Transverse colon (tissue), 3 donors: ENCODE results near the gene BMPER.

Source experiments
- EP300 ChIP-seq: sonication (generic); formaldehyde crosslinking; IDR thresholded peaks from one replicate; pipeline ENCODE4 v1.6.1; 2017; ENCODE audit warnings: antibody characterized with exemption, low read depth
- TF ChIP-seq, protein P1 (sequence below), 5 experiments: fragments of 200-600 bp in 3 of 5; fragments of 450-650 bp in 2 of 5; sonication (generic) in 3 of 5; IDR thresholded peaks; 1 replicate in 2 of 5; 2 replicates in 3 of 5; pipeline ENCODE4 v1.5.1; 2016 to 2017; ENCODE audit warnings: antibody characterized with exemption in 5 of 5, inconsistent platforms in 3 of 5, mild to moderate bottlenecking in 2 of 5, moderate library complexity in 1 of 5

DNA sequence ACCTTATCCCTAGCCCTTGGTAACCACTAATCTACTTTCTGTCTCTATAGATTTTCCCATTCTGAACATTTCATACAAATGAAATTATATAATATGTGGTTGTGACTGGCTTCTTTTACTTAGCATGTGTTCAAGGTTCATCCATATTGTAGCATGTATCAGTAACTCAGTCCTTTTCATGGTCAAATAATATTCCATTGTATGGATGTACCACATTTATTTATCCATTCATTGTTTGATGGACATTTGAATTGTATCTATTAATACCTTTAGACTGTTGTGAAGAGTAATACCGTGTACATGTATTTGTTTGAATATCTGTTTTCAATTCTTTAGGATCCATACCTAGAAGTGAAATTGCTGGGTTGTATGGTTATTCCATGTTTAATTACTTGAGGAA lies 210.2 kb downstream of the BMPER start:
- TF ChIP-seq, protein P1, sequence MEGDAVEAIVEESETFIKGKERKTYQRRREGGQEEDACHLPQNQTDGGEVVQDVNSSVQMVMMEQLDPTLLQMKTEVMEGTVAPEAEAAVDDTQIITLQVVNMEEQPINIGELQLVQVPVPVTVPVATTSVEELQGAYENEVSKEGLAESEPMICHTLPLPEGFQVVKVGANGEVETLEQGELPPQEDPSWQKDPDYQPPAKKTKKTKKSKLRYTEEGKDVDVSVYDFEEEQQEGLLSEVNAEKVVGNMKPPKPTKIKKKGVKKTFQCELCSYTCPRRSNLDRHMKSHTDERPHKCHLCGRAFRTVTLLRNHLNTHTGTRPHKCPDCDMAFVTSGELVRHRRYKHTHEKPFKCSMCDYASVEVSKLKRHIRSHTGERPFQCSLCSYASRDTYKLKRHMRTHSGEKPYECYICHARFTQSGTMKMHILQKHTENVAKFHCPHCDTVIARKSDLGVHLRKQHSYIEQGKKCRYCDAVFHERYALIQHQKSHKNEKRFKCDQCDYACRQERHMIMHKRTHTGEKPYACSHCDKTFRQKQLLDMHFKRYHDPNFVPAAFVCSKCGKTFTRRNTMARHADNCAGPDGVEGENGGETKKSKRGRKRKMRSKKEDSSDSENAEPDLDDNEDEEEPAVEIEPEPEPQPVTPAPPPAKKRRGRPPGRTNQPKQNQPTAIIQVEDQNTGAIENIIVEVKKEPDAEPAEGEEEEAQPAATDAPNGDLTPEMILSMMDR (IDR thresholded peaks at IDR 0.05), result no peak
- no peak for TF ChIP-seq EP300
